ENCODE measurements around the gene ELK1. TPM values are rescaled to one million over a fixed set of nuclear protein-coding genes. Genes with fewer than 3 reads are reported as not detected.

ELK1 gene
- total and polyA plus RNA-seq, 2 of the 8 experiments (the other 6 are each of a cell fraction or from before 2014, with no cell fraction given), result 31.9 to 42.2 TPM

- TF ChIP-seq PHF8 (conservative IDR thresholded peaks at IDR 0.05; ENCODE audit: low read depth, low read length) (no peak), CTBP2 (IDR thresholded peaks at IDR 0.05; ENCODE audit: borderline replicate concordance, insufficient read depth, insufficient read length, low read length) (no peak), POU5F1 (IDR thresholded peaks at IDR 0.05; ENCODE audit: low read depth, low read length) (no peak), ASH2L (IDR thresholded peaks at IDR 0.05; ENCODE audit: low read length) (no peak)
Measured at GRCh38 chrX:47629419-47630200, 20.8 kb downstream of the ELK1 start, which contains the start of gene CFP (continued).

Measured in H1 (cell line).